H9 (cell line): Measurements from ENCODE around the gene IFT27. TPM values are rescaled to one million over a fixed set of nuclear protein-coding genes. Genes with fewer than 3 reads are reported as not detected.

Source experiments
- DNase-seq: peaks from one replicate; pipeline ENCODE4 v3.0.0-alpha.2; 2017
- H2AFZ ChIP-seq: one replicate; pipeline ENCODE4 v1.6.1; 2013; ENCODE audit warnings: mild to moderate bottlenecking, low read length, control low read depth, moderate library complexity
- H2AK5ac ChIP-seq: 2 replicates; pipeline ENCODE4 v1.6.1; 2013; ENCODE audit warnings: low read length, control low read depth, mixed read lengths; ENCODE audit not compliant: insufficient read length
- H2BK120ac ChIP-seq: one replicate; pipeline ENCODE4 v1.6.1; 2013; ENCODE audit warnings: low read depth, mild to moderate bottlenecking, low read length, control low read depth, inconsistent platforms; ENCODE audit not compliant: poor library complexity, severe bottlenecking
- H2BK12ac ChIP-seq: 2 replicates; pipeline ENCODE4 v1.6.1; 2013; ENCODE audit warnings: low read length, control low read depth, mixed read lengths, low read depth; ENCODE audit not compliant: insufficient read length
- H2BK15ac ChIP-seq: 2 replicates; pipeline ENCODE4 v1.6.1; 2013; ENCODE audit warnings: low read depth, low read length, control low read depth
- H2BK20ac ChIP-seq: one replicate; pipeline ENCODE4 v1.6.1; 2013; ENCODE audit warnings: low read depth, mild to moderate bottlenecking, low read length, control low read depth, inconsistent platforms; ENCODE audit not compliant: poor library complexity, severe bottlenecking
- H2BK5ac ChIP-seq: 2 replicates; pipeline ENCODE4 v1.6.1; 2013; ENCODE audit warnings: low read length, control low read depth, mixed read lengths; ENCODE audit not compliant: insufficient read length
- H3K14ac ChIP-seq: 2 replicates; pipeline ENCODE4 v1.6.1; 2013; ENCODE audit warnings: low read length, control low read depth; ENCODE audit not compliant: insufficient read depth
- H3K18ac ChIP-seq: 2 replicates; pipeline ENCODE4 v1.6.1; 2013; ENCODE audit warnings: low read depth, mild to moderate bottlenecking, mixed read lengths, low read length, control low read depth; ENCODE audit not compliant: insufficient read length
- H3K23ac ChIP-seq: 2 replicates; pipeline ENCODE4 v1.6.1; 2013; ENCODE audit warnings: low read length, control low read depth, mixed read lengths, low read depth; ENCODE audit not compliant: insufficient read length
- H3K23me2 ChIP-seq: 2 replicates; pipeline ENCODE4 v1.6.1; 2013; ENCODE audit warnings: low read depth, mild to moderate bottlenecking, mixed read lengths, low read length, control low read depth; ENCODE audit not compliant: insufficient read length, poor library complexity, severe bottlenecking
- H3K27ac ChIP-seq: 2 replicates; pipeline ENCODE4 v1.5.1; 2013; ENCODE audit warnings: low read length, control low read depth, mixed read lengths, low read depth; ENCODE audit not compliant: insufficient read length
- H3K27me3 ChIP-seq: 2 replicates; pipeline ENCODE4 v1.6.1; 2013; ENCODE audit warnings: low read length, control low read depth, inconsistent platforms; ENCODE audit not compliant: insufficient read depth
- H3K4ac ChIP-seq: 2 replicates; pipeline ENCODE4 v1.6.1; 2013; ENCODE audit warnings: low read depth, mild to moderate bottlenecking, control low read depth, inconsistent platforms, low read length, moderate library complexity
- H3K4me1 ChIP-seq: 2 replicates; pipeline ENCODE4 v1.6.1; 2013; ENCODE audit warnings: low read length, control low read depth, inconsistent platforms; ENCODE audit not compliant: insufficient read depth
- H3K4me2 ChIP-seq: 2 replicates; pipeline ENCODE4 v1.6.1; 2013; ENCODE audit warnings: low read length, control low read depth, mixed read lengths; ENCODE audit not compliant: insufficient read length, insufficient read depth
- H3K56ac ChIP-seq: 2 replicates; pipeline ENCODE4 v1.6.1; 2013; ENCODE audit warnings: low read depth, mild to moderate bottlenecking, mixed read lengths, low read length, control low read depth; ENCODE audit not compliant: insufficient read length
- H3K79me1 ChIP-seq: 2 replicates; pipeline ENCODE4 v1.6.1; 2013; ENCODE audit warnings: low read depth, mild to moderate bottlenecking, moderate library complexity, low read length, control low read depth, inconsistent platforms; ENCODE audit not compliant: insufficient read depth, poor library complexity, severe bottlenecking
- H3K79me2 ChIP-seq: 2 replicates; pipeline ENCODE4 v1.6.1; 2013; ENCODE audit warnings: low read length, control low read depth, inconsistent platforms; ENCODE audit not compliant: insufficient read depth
- H3K9ac ChIP-seq: 2 replicates; pipeline ENCODE4 v1.6.1; 2013; ENCODE audit warnings: low read length, control low read depth, mixed read lengths; ENCODE audit not compliant: insufficient read length; ENCODE audit errors: extremely low read depth
- H3K9me3 ChIP-seq: one replicate; pipeline ENCODE4 v1.6.1; 2013; ENCODE audit warnings: low read depth, low read length, inconsistent platforms; ENCODE audit not compliant: control insufficient read depth
- H3T11ph ChIP-seq: one replicate; pipeline ENCODE4 v1.6.1; 2013; ENCODE audit warnings: mild to moderate bottlenecking, low read length, control low read depth, inconsistent platforms
- H4K20me1 ChIP-seq: one replicate; pipeline ENCODE4 v1.6.1; 2013; ENCODE audit not compliant: control insufficient read depth, insufficient read length, insufficient read depth
- H4K5ac ChIP-seq: 2 replicates; pipeline ENCODE4 v1.6.1; 2013; ENCODE audit warnings: low read depth, mild to moderate bottlenecking, mixed read lengths, low read length, control low read depth; ENCODE audit not compliant: insufficient read length
- H4K8ac ChIP-seq: replicated peaks from 2 replicates; pipeline ENCODE4 v1.6.1; 2013; ENCODE audit warnings: low read length, control low read depth, mixed read lengths, low read depth; ENCODE audit not compliant: insufficient read length
- H4K91ac ChIP-seq: 2 replicates; pipeline ENCODE4 v1.6.1; 2013; ENCODE audit warnings: low read depth, mild to moderate bottlenecking, moderate library complexity, mixed read lengths, low read length, control low read depth; ENCODE audit not compliant: insufficient read length
- H3K27ac Mint-ChIP-seq, 3 experiments: 2 replicates in 2 of 3; 3 replicates in 1 of 3; pipeline ENCODE4 v1.8.0; 2020 to 2021; ENCODE audit warnings: mixed read lengths in 3 of 3, mild to moderate bottlenecking in 1 of 3, moderate library complexity in 1 of 3
- H3K27me3 Mint-ChIP-seq: 2 replicates; pipeline ENCODE4 v1.8.0; 2021; ENCODE audit warnings: low read depth, mild to moderate bottlenecking, moderate library complexity, mixed read lengths
- H3K36me3 Mint-ChIP-seq, 3 experiments: 2 replicates in 2 of 3; 3 replicates in 1 of 3; pipeline ENCODE4 v1.8.0; 2020 to 2021; ENCODE audit warnings: low read depth in 3 of 3, mixed read lengths in 3 of 3; ENCODE audit not compliant: insufficient read depth in 1 of 3
- H3K4me1 Mint-ChIP-seq, 2 experiments: 2 replicates each; pipeline ENCODE4 v1.8.0; 2020; ENCODE audit warnings: mixed read lengths in 2 of 2
- H3K4me3 Mint-ChIP-seq, 2 experiments: 2 replicates in 1 of 2; 3 replicates in 1 of 2; pipeline ENCODE4 v1.8.0; 2020 to 2021; ENCODE audit warnings: mild to moderate bottlenecking in 2 of 2, mixed read lengths in 2 of 2, moderate library complexity in 1 of 2
- H3K9me3 Mint-ChIP-seq, 2 experiments: 2 replicates in 1 of 2; 3 replicates in 1 of 2; pipeline ENCODE4 v1.8.0; 2020; ENCODE audit warnings: mild to moderate bottlenecking in 2 of 2, mixed read lengths in 2 of 2, moderate library complexity in 1 of 2
- WGBS: extraction: QIAGEN DNeasy Blood & Tissue Kit; methylation state at CpG from one replicate; pipeline ENCODE4 v1.1.7; 2013; ENCODE audit warnings: missing lambda C conversion rate, low lambda C conversion rate, mixed read lengths; ENCODE audit not compliant: insufficient read length; ENCODE audit errors: extremely low coverage; 5-methylcytosine and 5-hydroxymethylcytosine counted together
- total RNA-seq: library from RNA; stranded (reverse); gene quantifications from 2 replicates; pipeline ENCODE4 v1.2.1, GENCODE V29; 2021
- TF ChIP-seq, protein P1 (sequence below): fragments of 200-600 bp; sonication (generic); conservative IDR thresholded peaks from 3 replicates; pipeline ENCODE4 v1.8.0; 2021; ENCODE audit warnings: antibody characterized with exemption, mild to moderate bottlenecking

IFT27 gene
- total RNA-seq, 1 experiment from 2014 or later = 43.4 TPM

GRCh38 chr22:36730176-36730858 is 45.6 kb downstream of the IFT27 start:
- Mint-ChIP-seq H3K4me1 (peaks cover 5 to 6% of the 10 kb centered on the region in 2 experiments), H3K9me3 (no peaks in the 10 kb centered on the region; a peak in 1 of 5 replicates), H3K27ac (no peak overlapping the region), H3K27me3 (peaks cover 48% of the 10 kb centered on the region), H3K36me3 (no peaks in the 10 kb centered on the region; a peak in 1 of 7 replicates), H3K4me3 (no peak overlapping the region)
- Histone ChIP-seq H3K23me2 (no peaks in the 10 kb centered on the region), H3K23ac (no peak overlapping the region), H4K8ac (no peak overlapping the region), H3K27ac (no peak overlapping the region), H3K14ac (no peak overlapping the region), H3K4ac (no peak overlapping the region), H2BK12ac (no peak overlapping the region), H3K79me2 (no peaks in the 10 kb centered on the region), H3T11ph (no peak overlapping the region), H3K56ac (no peak overlapping the region), H3K27me3 (no peaks in the 10 kb centered on the region; the same call in 1 of the 2 replicates), H2AFZ (no peak overlapping the region), H4K20me1 (peaks cover 3% of the 10 kb centered on the region), H2BK20ac (no peak overlapping the region), H2BK5ac (no peak overlapping the region), H2AK5ac (no peak overlapping the region), H2BK120ac (no peak overlapping the region), H3K9me3 (no peaks in the 10 kb centered on the region), H4K5ac (no peak overlapping the region), H3K18ac (no peak overlapping the region), H2BK15ac (no peak overlapping the region), H3K4me1 (no peaks in the 10 kb centered on the region), H4K91ac (no peak overlapping the region), H3K4me2 (no peak overlapping the region), H3K79me1 (no peaks in the 10 kb centered on the region), H3K9ac (no peak overlapping the region)
- TF ChIP-seq, protein P1, sequence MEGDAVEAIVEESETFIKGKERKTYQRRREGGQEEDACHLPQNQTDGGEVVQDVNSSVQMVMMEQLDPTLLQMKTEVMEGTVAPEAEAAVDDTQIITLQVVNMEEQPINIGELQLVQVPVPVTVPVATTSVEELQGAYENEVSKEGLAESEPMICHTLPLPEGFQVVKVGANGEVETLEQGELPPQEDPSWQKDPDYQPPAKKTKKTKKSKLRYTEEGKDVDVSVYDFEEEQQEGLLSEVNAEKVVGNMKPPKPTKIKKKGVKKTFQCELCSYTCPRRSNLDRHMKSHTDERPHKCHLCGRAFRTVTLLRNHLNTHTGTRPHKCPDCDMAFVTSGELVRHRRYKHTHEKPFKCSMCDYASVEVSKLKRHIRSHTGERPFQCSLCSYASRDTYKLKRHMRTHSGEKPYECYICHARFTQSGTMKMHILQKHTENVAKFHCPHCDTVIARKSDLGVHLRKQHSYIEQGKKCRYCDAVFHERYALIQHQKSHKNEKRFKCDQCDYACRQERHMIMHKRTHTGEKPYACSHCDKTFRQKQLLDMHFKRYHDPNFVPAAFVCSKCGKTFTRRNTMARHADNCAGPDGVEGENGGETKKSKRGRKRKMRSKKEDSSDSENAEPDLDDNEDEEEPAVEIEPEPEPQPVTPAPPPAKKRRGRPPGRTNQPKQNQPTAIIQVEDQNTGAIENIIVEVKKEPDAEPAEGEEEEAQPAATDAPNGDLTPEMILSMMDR = no peak
- WGBS = no CpG with 5 or more reads among the region's 19 CpGs
- peak; percentile 16 for DNase-seq
